Coronary artery (tissue), 2 donors: ENCODE data around the gene RAB31.
A peak's percentile ranks its signal among the peaks of the same experiment; 100 is the strongest.

ENCODE experiments used
- DNase-seq: peaks from one replicate; pipeline ENCODE4 v3.0.0-alpha.2; 2017; ENCODE audit warnings: low spot score
- H3K27ac ChIP-seq, 2 donors: fragments of 200-600 bp; sonication (generic); one replicate each; pipeline ENCODE4 v1.5.1; 2016 to 2019
- H3K4me3 ChIP-seq: fragments of 200-600 bp; sonication (generic); 2 replicates; pipeline ENCODE4 v1.5.1; 2016; ENCODE audit warnings: mild to moderate bottlenecking, moderate library complexity
- TF ChIP-seq, protein P1 (sequence below): fragments of 200-600 bp; sonication (generic); IDR thresholded peaks from one replicate; pipeline ENCODE4 v1.5.1; 2019; ENCODE audit warnings: antibody characterized with exemption

RAB31 gene

DNA sequence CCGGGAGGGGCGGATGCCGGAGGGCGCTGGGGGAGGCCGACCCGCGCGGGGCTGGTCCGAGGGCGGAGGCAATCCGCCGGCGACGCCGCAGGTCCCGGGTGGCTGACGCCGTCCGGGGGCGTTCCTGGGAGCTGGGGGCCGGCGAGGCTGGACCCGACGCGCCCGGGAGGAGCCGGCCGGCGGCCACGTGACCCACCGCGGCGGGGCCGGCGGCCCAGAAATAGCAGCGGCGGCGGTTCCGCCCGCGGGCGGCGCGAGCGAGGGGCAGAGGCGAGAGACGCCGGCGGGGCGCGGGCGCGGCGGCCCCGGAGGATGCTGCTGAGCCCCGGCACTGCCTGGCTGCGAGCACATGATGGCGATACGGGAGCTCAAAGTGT lies at the start of gene RAB31:
Gene RAB31, plus strand, starts transcription at position 245 of the 377 bp plus-strand sequence. Its CDS starts 105 bp downstream, at position 350.
- Histone ChIP-seq H3K27ac (peak within 1 kb of the TSS; percentile 88 to 97), H3K4me3 (peak within 1 kb of the TSS; percentile 88)
- DNase-seq: peak; percentile 91
- TF ChIP-seq, protein P1, sequence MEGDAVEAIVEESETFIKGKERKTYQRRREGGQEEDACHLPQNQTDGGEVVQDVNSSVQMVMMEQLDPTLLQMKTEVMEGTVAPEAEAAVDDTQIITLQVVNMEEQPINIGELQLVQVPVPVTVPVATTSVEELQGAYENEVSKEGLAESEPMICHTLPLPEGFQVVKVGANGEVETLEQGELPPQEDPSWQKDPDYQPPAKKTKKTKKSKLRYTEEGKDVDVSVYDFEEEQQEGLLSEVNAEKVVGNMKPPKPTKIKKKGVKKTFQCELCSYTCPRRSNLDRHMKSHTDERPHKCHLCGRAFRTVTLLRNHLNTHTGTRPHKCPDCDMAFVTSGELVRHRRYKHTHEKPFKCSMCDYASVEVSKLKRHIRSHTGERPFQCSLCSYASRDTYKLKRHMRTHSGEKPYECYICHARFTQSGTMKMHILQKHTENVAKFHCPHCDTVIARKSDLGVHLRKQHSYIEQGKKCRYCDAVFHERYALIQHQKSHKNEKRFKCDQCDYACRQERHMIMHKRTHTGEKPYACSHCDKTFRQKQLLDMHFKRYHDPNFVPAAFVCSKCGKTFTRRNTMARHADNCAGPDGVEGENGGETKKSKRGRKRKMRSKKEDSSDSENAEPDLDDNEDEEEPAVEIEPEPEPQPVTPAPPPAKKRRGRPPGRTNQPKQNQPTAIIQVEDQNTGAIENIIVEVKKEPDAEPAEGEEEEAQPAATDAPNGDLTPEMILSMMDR: no peak

DNA sequence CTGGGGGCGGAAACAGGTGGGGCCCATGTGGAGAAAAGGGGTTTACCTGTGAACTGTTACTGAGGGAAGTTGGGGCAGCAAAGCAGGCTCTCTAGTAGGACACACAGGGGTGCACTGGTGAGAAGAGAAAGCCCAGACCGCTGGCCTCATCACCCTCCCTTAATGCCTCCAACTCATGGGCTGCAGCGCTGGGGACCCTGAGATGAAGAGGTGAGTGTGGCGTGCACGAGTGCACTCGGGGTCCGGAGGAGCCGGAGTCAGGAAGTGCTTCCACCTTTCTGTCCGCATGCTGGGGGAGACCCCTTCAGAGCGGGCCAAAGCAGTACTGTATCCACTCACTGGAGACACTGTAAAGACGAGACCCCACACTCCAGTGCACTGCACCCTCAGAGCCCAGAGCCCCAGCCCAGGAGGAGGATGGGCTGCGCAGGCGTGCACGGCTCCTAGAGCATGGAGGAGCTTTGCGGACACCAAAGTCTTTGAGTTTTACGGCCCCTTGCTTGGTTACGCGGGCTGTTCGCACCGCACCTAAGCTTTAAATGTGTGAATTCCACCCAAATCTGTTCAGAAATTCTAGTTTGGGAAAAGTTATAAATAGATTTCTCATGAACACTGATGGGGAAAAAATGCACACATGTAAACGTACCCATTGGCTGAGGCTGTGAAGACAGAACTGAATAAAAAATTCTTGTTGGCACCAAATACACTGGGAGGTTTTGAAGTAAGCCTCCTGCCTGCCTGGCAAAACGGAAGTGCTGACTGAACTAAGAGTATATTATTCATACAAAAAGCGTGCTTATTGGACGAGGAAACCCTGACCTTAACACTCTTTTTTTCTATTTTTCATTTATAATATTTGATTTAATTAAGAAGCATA lies 48.4 kb upstream of the RAB31 start:
- Histone ChIP-seq H3K4me3 (no peak overlapping the region), H3K27ac (no peak overlapping the region)
- DNase-seq: no peak
- TF ChIP-seq, protein P1: no peak

GRCh38 chr18:9661564-9661963 lies 46.5 kb upstream of the RAB31 start:
- TF ChIP-seq, protein P1: no peak
- no peak overlapping the region for H3K27ac ChIP-seq
- DNase-seq: no peak
- H3K4me3 ChIP-seq: no peak overlapping the region

GRCh38 chr18:9663377-9663776 lies 44.7 kb upstream of the RAB31 start:
- H3K4me3 ChIP-seq: no peak overlapping the region
- H3K27ac ChIP-seq: no peak overlapping the region
- TF ChIP-seq, protein P1: no peak
- no peak for DNase-seq

DNA sequence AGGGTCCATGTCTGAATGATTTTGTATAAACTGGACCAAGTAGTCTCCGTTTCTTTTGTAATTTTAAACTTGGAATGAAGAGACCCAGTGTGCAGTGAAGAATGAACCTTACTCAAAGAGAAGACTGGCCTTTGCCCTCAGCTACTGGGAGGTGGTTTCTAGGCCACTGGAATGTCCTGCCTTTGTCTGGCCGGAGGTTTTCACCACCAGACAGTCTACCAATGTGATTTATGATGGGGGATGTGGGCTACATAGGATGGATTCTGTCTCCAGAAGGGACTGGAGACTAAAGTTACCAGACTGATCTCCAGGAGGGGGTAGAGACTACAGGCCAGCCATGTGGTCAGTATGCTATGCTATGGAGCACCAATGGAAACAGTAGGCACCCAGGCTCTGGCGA lies 42.8 kb upstream of the RAB31 start:
- TF ChIP-seq, protein P1: no peak
- DNase-seq: no peak
- Histone ChIP-seq H3K4me3 (no peak overlapping the region), H3K27ac (no peak overlapping the region)

DNA sequence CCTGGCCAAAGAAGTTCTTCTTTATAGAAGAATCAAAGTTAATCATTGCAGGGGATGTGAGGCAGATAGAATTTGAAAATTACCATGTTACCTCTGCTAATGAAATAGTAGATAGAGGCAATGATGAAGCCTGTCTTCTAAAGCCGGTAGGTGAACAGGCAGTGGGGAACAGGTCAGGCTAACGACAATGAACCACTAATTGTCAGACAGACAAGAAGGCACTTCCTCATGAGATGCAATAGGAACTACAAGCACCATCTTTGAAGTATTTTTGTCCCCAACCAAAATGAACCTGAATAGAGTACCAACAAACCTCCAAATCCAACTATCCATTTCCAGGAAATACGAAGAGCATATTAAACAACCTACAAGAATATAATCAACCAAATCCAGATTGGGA lies 41.6 kb upstream of the RAB31 start:
- TF ChIP-seq, protein P1: no peak
- no peak overlapping the region for H3K4me3 ChIP-seq
- no peak for DNase-seq
- no peak overlapping the region for H3K27ac ChIP-seq

DNA sequence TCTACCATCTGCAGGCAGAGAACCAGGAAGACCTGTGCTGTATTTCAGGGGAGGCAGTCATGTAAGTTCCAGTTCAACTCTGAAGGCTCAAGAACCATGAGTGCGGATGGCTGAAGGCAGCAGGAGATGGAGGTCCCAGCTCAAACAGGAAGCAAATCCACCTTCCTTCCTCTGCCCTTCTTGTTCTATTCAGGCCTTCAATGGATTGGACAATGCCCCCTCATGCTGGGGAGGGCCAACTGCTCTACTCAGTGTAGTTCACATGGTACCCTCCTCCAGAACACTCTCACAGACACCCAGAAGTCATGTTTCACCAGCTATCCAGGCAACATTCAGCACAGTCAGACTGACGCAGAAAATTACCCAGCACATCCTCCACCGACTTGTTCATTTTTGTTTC lies 39.1 kb upstream of the RAB31 start:
- no peak overlapping the region for H3K4me3 ChIP-seq
- no peak overlapping the region for H3K27ac ChIP-seq
- no peak for DNase-seq
- TF ChIP-seq, protein P1: no peak
